SH-SY5Y (cell line): ENCODE results near the gene CDK14.

Experiments
- GATA2 ChIP-seq: IDR thresholded peaks from 2 replicates; pipeline ENCODE4 v1.6.1; 2011; ENCODE audit warnings: mild to moderate bottlenecking, low read depth, low read length
- GATA3 ChIP-seq: IDR thresholded peaks from 2 replicates; pipeline ENCODE4 v1.6.1; 2011; ENCODE audit warnings: low read depth, mild to moderate bottlenecking, low read length, moderate library complexity

- no peak for TF ChIP-seq GATA2
- no peak for TF ChIP-seq GATA3
These were observed 411.2 kb downstream of the CDK14 start for GRCh38 chr7:91007371-91007770.
